Activated CD4-positive, CD25-positive, alpha-beta regulatory T cell treated with anti-CD3 and anti-CD28 coated beads, Interleukin-2, amount 50 U/mL, for 24 hours (primary cell): ENCODE results near the gene CTPS2.
"Not testable (repeated sequence)": the region's sequence is repeated elsewhere in the genome, so short reads cannot be mapped to it uniquely, and the experiment has no call there.

Experiments
- ATAC-seq, 2 donors: fragments of 150-1000 bp; cut with Tn5 transposase; one replicate each; pipeline ENCODE4 v1.10.0; 2021; ENCODE audit warnings: mild to moderate bottlenecking in 1 of 2, moderate library complexity in 1 of 2

The CTPS2 gene

GRCh38 chrX:16651391-16652024 lies 61.0 kb downstream of the CTPS2 start:
- no peak for ATAC-seq

GRCh38 chrX:16649858-16650257 lies 62.6 kb downstream of the CTPS2 start, which contains the start of gene S100G:
Gene S100G, plus strand, starts transcription at chrX:16650158. Its CDS starts 849 bp downstream, at chrX:16651007.
- no peak for ATAC-seq

- ATAC-seq, result no peak
Measured at GRCh38 chrX:16646366-16647138, 65.9 kb downstream of the CTPS2 start.

- no peak for ATAC-seq
Measured at GRCh38 chrX:16643176-16643575, 69.3 kb downstream of the CTPS2 start.

GRCh38 chrX:16640823-16641222 lies 71.6 kb downstream of the CTPS2 start:
- ATAC-seq, result no peak

GRCh38 chrX:16639966-16640365 lies 72.5 kb downstream of the CTPS2 start:
- no peak for ATAC-seq

GRCh38 chrX:16638533-16638932 lies 73.9 kb downstream of the CTPS2 start:
- ATAC-seq, result no peak

GRCh38 chrX:16635596-16635995 lies 76.9 kb downstream of the CTPS2 start:
- no peak for ATAC-seq

- no peak for ATAC-seq
Measured at GRCh38 chrX:16635040-16635439, 77.4 kb downstream of the CTPS2 start.

- no peak for ATAC-seq
Measured at GRCh38 chrX:16633754-16634153, 78.7 kb downstream of the CTPS2 start.

- no peak for ATAC-seq
Measured at GRCh38 chrX:16629909-16630308, 82.6 kb downstream of the CTPS2 start.

- no peak for ATAC-seq
Measured at GRCh38 chrX:16628946-16629595, 83.4 kb downstream of the CTPS2 start.

GRCh38 chrX:16628511-16628910 lies 84.0 kb downstream of the CTPS2 start:
- not testable (repeated sequence) for ATAC-seq

GRCh38 chrX:16619024-16619423 lies 93.4 kb downstream of the CTPS2 start:
- no peak for ATAC-seq

GRCh38 chrX:16618422-16618821 lies 94.0 kb downstream of the CTPS2 start:
- no peak for ATAC-seq

GRCh38 chrX:16617382-16617781 lies 95.1 kb downstream of the CTPS2 start:
- ATAC-seq, result no peak

- no peak for ATAC-seq
Measured at GRCh38 chrX:16612257-16612897, 100.1 kb downstream of the CTPS2 start.

GRCh38 chrX:16610654-16611053 lies 101.8 kb downstream of the CTPS2 start:
- not testable (repeated sequence) for ATAC-seq

- no peak for ATAC-seq
Measured at GRCh38 chrX:16610121-16610621, 102.3 kb downstream of the CTPS2 start.

- no peak for ATAC-seq
Measured at GRCh38 chrX:16606142-16606720, 106.2 kb downstream of the CTPS2 start.

GRCh38 chrX:16604337-16604736 lies 108.1 kb downstream of the CTPS2 start:
- no peak for ATAC-seq

GRCh38 chrX:16603822-16604221 lies 108.6 kb downstream of the CTPS2 start:
- peak in 1 of 2 donors; percentile 51 for ATAC-seq

- not testable (repeated sequence) for ATAC-seq
Measured at GRCh38 chrX:16603235-16603634, 109.2 kb downstream of the CTPS2 start.
